ENCODE measurements around the gene EIF3I.

DNA sequence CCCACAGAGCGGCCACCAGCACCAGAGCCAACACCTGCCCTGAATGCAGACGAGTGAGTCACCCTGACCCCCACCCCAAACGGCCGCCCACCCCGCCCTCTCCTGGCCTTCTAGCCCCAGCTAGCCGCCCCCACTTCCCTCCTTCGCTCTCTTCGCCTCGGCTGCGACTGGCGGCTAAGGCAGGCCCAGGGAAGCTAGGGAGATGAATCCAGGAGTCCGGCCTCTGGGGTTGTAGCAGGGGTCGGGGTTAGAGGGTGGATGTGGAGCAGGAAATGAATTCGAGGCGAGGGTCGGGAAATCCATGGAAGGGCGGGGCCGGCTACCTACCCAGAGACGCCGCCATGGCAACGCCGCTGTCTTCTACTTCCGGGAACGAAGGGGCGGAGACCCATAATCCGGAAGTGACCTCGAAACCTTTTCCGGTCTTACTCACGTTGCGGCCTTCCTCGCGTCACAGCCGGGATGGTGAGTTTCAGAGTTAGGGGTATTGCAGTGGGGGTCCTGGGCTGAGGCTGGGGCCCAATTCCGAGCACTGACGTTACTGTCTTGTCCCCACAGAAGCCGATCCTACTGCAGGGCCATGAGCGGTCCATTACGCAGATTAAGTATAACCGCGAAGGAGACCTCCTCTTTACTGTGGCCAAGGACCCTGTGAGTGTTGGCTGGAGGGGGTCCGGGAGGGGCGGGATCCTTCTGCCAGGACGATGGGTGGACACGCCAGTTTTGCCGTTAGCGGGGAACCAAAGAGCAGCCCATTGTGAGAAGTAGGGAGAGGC lies at the start of gene EIF3I, which contains the start of gene TMEM234:
- TF ChIP-seq, protein P1, sequence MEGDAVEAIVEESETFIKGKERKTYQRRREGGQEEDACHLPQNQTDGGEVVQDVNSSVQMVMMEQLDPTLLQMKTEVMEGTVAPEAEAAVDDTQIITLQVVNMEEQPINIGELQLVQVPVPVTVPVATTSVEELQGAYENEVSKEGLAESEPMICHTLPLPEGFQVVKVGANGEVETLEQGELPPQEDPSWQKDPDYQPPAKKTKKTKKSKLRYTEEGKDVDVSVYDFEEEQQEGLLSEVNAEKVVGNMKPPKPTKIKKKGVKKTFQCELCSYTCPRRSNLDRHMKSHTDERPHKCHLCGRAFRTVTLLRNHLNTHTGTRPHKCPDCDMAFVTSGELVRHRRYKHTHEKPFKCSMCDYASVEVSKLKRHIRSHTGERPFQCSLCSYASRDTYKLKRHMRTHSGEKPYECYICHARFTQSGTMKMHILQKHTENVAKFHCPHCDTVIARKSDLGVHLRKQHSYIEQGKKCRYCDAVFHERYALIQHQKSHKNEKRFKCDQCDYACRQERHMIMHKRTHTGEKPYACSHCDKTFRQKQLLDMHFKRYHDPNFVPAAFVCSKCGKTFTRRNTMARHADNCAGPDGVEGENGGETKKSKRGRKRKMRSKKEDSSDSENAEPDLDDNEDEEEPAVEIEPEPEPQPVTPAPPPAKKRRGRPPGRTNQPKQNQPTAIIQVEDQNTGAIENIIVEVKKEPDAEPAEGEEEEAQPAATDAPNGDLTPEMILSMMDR (conservative IDR thresholded peaks at IDR 0.05; ENCODE audit: low read length): no peak
- TF ChIP-seq EZH2phosphoT487 (IDR thresholded peaks at IDR 0.05; ENCODE audit: borderline replicate concordance, low read depth, low read length): no peak
